CD4-positive, alpha-beta T cell treated with Interleukin-21 for 1 hour (primary cell): Measurements from ENCODE around the gene CELF4.

Experiments
- DNase-seq: peaks from one replicate; pipeline ENCODE4 v3.0.0-alpha.2; 2020

CELF4 gene

DNA sequence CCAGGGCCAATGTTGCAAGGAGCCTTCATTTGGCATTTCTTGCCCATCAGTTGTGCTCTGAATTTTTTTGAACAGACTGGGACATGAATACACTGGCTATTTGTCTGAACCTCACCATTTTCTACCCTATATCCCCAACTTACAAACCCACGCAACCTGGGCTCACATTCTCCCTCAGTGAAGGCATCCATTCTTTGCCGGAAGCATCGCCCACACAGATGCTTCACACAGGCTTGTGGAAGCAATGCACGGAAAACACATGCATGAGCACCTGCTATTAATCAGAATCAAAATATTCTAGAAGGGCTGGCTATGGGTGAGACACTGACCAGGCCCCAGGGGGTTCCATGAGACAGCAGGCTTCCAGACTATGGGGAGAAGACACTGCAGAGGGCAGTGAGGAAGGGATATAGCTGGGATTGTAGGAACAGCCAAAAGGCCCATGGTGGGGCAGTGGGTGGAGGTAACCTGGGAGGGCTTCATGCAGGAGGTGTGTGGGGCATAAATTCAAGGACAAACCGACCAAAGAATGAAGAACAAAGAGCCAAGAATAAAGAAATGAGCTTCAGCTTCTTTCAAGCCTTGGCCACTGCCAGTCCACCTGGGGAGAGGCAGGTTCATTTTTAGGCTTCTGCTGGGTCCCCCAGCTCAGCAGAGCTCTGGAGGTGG is 261.5 kb downstream of the CELF4 start:
- DNase-seq: no peak

DNA sequence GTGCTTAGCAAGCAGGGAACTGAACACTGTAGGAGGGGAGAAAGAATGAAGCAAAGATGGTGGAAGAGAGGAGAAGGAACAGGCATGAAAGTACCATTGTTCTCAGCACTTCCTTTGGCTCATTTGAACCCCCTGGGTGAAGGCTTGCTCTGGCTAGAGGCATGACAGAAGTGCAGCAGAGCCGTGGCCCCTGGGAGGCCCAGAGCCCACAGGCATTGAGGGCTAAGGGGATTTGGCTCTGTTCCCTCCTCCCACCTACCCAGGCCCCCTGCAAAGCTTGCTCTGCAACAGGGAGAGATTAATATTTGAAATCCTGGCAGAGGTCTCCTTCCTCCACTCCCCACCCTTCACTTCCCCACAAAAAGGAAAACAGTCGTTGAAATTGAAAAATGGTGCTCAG is 262.6 kb downstream of the CELF4 start:
- DNase-seq: no peak

DNA sequence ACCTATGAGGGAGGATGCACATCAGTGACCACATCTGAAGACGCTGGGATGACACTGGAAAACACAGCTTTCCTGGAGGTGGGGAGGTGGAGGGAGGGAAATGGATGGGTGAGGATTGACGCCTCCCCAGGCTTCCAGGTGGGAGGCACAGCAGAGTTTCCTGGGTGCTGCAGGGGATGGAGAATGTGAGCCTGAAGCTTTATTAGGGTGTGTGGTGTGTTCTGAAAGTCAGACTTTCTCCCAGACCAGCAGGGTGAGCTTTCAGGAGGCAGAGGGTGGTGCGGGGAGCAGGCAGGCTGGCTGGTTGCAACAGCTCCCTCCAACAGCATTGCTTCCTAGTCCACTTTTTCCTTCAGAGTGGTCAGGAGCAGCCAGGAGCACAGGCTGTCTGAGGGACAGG is 263.1 kb downstream of the CELF4 start:
- DNase-seq: no peak

DNA sequence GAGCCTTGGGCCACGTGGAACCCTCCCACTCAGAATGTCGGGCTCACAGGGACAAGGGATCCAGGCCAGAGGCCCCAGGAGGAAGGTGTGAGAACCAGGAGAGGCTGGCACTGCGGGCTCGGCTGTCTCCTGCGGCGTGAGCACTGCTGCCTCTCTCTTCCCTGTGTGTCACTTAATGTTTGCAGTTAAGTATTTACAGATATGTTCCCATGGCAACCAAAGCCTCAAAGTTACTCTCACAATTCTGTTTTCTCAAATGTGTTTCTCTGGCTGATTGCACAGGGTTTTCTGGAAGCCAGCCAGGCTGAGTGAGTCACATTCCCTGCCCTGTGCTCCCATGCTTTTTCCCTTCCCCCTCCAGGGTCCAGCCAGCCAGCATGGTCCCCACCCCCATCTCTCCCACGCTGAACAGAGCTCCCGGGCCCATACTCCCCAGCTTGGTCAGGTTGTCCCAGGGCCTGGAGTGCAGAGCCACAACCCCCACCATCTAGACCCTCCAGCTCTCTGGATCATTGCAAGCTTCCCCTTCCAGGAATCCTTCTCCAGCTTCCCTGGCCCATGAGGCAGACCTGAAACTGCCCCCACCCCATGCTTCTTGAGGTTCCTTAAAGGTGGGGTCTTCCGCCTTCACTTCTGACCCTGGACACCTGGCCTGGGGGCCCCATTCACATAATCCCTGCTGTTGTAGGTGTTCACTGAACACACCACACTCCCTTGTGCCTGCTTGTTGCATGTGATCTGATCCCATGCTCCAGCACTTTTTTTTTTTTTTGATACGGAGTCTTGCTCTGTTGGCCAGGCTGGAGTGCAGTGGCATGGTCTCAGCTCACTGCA is 265.9 kb downstream of the CELF4 start:
- no peak for DNase-seq

DNA sequence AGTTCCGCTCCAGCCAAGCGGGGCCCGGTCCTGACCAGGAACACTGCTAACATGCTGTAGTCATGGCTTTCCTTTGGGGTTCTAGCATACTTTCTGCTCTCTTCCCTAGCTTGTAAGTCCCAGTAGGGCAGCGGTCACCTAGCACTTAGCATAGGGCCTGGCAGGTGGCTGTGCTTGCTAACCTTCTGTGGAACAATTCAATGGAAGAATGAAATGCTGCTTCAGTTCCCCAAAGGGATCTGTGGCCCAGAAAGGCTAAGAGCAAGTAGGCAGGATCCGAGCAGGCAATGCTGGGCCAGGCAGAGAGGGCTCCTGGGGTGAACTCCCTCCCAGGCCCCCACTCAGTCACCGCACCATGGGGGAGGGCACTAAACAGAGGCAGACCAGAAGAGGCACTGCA is 266.8 kb downstream of the CELF4 start:
- no peak for DNase-seq

GRCh38 chr18:37297106-37297505 is 268.5 kb downstream of the CELF4 start:
- DNase-seq: no peak

- DNase-seq: no peak
Observed at GRCh38 chr18:37294951-37295350, 270.6 kb downstream of the CELF4 start.

- no peak for DNase-seq
Observed at GRCh38 chr18:37293359-37293758, 272.2 kb downstream of the CELF4 start.

DNA sequence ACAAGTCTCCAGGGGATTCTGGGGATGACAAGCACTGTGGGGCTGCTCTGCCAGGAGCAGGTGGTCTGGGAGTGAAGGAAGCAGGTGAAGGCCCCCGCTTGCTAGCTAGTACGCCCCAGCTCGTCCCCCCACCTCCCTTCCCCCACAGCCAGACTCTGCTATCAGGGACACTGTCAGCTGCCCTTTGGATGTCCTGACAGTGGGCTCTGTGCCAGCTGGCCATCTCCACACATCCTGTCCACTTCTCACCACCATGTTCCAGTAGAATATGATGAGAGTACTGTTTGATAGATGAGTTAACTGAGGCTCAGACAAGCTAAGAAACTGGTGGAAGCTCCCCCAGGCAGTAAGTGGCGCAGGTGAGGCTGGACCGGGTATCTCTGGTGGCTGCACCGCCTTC is 276.2 kb downstream of the CELF4 start:
- no peak for DNase-seq

DNA sequence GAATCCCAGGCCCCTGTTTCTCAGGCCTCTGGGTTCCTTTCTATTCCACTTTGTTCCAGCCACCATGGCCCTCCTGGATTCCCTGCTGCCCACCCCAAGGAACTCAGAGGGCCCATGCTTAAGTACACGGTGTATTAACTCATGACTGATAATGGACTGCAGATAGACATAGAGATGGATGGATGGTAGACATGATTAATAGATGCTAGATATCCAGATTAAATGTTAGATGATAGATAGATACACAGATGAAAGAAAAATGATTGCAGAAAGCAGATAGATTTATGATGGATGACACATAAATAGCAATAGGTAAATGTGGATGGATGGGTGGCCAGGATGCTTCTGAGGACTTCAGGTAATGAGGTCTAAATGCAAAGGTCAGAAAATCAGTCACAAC is 278.0 kb downstream of the CELF4 start:
- no peak for DNase-seq

- no peak for DNase-seq
Observed at GRCh38 chr18:37286801-37287200, 278.8 kb downstream of the CELF4 start.

DNA sequence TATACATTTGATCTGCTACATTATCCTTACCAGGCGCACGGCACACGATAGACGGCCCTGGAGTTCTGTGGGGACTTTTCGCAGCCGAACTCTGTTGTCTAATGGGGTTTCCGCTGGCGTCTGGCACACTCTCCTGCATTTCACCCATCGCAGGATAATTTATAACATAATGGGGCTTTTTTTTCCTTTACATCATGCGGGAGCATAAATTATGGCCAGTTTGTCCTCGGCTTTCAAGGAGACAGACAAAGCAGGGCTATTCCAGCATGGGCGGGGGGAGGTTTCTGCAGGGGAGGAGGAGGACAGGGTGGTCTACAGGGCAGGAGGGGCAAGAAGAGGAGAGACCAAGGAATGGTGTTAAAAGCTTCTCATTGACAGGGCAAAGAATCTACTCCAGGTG is 279.8 kb downstream of the CELF4 start:
- no peak for DNase-seq

DNA sequence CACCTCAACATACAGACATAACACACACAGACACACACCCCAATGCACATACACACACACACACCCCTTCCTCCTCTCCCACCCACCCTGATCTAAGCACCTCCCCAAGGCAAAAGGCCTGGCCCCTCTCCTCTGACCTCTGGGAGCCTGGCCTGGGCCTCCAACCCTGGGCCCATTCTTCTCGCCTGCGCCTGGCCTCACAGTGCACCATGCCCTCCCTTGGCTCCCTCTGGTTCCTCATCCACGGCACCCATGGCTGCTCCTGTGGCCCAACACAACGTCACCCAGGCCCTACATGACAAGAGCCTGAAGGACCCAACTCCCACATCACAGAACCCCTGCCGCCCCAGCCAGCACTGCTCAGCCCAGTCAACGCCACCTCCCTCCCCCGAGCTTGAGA is 281.3 kb downstream of the CELF4 start:
- no peak for DNase-seq

GRCh38 chr18:37282386-37283037 is 283.1 kb downstream of the CELF4 start:
- no peak for DNase-seq

DNA sequence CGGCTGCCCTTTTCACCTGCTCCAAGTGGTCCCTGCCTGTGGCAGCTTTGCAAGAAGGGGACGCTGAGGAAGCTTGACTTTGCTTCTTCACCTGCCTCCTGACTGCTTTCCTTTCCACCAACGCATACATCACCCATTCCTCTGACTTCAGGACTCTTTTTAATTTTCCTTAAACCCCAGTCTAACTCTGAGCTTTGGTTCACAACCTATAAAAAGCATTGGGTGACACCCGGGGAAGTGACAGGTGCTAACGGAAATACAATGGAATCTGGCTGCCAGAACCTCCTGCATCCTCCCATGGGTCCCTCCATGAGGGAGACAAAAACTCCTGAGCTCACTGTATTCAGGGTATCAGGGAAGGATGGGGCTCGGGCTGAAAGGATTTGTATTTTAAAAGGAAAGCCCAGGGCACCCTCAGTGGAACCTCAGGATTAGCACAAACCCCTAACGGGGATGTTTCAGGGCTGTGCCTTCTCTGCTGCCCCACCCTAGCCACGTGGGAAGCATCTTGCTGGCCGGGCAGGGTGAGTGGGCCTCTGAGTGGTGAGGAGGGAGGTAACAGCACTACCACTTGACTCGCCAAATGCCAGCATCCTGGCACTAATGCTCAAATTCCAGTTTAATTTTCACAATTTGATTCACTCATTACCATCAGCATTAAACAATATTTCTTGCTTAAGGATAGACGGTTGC is 284.8 kb downstream of the CELF4 start:
- DNase-seq: no peak

- no peak for DNase-seq
Observed at GRCh38 chr18:37277804-37278203, 287.8 kb downstream of the CELF4 start.

DNA sequence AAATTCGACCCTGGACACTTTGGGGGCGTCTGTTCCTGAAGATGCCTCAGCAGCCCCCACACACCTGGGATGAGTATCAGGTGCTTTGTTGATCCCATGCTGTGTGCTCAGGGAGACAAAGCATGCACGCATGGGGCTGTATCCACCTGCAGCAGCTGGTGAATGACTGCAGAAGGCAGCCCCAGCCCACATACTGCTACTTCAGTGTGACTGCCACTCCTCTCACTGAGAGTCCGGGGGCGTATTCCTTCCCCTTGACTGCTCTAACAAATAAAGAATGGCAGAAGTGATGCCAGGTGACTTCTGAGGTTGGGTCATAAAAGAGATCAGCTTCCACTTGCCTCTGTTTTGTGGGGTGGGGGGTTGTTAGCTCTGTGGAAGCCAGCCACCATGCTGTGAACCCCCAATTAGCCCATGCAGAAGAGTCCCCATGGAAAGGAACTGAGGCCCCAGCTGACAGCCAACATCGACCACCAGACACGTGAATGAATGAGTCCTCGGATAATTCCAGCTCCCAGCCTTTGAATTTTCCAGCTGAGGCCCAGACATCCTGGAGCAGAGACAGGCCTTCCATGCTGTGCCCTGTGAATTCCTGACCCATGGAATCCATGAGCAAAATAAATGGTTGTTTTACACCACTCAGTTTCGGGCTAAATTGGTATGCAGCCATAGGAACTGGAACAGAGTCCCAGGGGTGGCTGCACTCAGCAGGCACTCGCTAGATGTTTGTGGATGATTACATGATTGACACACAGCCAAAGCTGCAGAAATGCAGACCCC is 289.3 kb downstream of the CELF4 start:
- DNase-seq: no peak

DNA sequence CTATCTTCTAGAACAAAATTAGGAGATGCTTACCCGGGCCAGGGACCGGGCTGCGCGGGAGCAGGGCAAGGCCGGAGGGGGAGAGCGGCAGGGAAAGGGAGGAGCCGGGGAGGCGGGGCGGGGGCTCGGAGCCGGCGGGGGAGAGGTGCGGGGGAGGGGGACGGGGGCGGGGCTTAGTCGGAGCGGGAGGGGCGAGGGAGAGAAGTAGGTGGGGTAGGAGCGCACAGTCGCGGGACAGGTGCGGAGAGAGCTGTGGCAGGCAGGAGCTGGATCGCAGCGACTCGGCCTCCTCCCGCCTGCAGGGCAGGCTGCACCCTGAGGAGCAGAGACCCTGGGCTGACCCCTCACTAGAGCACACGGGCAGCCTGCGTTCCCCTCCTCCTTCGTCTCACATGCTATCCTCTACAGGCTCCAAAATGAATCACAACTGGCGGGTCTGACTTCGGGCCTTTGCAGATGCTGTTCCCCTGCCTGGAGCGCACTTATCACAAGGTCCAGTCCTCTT is 290.3 kb downstream of the CELF4 start:
- DNase-seq: no peak

DNA sequence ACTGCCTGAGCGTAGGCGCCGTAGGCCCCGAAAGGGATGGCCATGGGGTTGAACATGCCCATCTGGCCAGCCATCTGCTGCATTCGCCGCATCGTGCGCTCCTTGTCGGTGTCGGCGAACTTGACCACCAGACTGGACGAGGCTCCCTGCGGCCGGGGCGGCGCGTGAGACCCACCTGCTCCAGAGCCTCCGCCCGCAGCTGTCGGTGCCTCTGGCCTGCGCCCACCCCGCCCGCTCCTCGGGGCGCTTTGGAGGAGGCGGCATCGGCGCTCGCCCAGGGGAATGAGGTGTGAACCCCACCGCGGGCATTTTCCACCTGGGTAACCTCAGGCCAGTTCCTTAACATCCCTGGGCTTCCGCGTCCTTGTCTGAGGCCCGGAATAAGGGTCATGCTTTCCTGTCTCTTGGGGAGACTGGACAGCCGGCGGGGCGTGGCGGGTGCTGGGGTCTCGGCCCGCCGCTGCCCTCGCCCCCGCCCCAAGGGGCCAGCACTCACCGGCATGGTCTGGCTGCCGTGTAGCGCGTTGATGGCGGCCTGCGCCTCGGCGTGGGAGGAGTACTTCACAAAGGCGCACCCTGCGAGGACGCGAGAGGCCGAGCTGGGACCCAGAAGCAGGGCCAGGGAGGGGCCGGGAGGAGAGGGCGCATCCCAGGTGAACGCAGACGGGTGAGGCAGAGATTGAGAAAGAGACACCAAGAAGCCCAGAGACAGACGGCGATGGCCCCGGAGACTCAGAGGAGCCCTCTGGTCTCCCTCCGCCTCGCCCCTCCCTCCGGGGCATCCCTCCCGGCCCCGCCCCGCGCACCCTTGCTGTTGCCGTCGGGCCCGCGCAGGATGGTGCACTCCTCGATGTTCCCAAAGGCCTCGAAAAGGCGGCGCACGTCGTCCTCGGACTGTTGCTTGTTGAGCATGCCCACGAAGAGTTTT is 291.0 kb downstream of the CELF4 start:
- DNase-seq: no peak

GRCh38 chr18:37272841-37273240 is 292.8 kb downstream of the CELF4 start:
- DNase-seq: no peak

GRCh38 chr18:37272226-37272625 is 293.4 kb downstream of the CELF4 start:
- DNase-seq: no peak
